ENCODE measurements around the gene F9.
"Not testable (repeated sequence)": the region's sequence is repeated elsewhere in the genome, so short reads cannot be mapped to it uniquely, and the experiment has no call there.

Gene F9

GRCh38 chrX:139530550-139530949 lies at the start of gene F9:
Gene F9 (plus strand): TSS chrX:139530739. CDS start chrX:139530765, 26 bp downstream.
- TF ChIP-seq CTCF (IDR thresholded peaks at IDR 0.05; ENCODE audit: low read depth, low read length), result no peak
- H3K4me3 ChIP-seq (ENCODE audit: low read depth, low read length), result no peak within 1 kb of the TSS

- no peak for TF ChIP-seq CTCF (IDR thresholded peaks at IDR 0.05; ENCODE audit: low read depth, low read length)
Observed at GRCh38 chrX:139483699-139484098, 46.8 kb upstream of the F9 start.

GRCh38 chrX:139484591-139484990 lies 45.9 kb upstream of the F9 start:
- TF ChIP-seq CTCF (IDR thresholded peaks at IDR 0.05; ENCODE audit: low read depth, low read length), result no peak
- H3K4me3 ChIP-seq (ENCODE audit: low read depth, low read length), result no peak overlapping the region

More at GRCh38 chrX:139483699-139484098, 46.8 kb upstream of the F9 start:
- H3K4me3 ChIP-seq (ENCODE audit: low read depth, low read length), result no peak overlapping the region

- no peak overlapping the region for H3K4me3 ChIP-seq (ENCODE audit: low read depth, low read length)
- no peak for TF ChIP-seq CTCF (IDR thresholded peaks at IDR 0.05; ENCODE audit: low read depth, low read length)
Observed at GRCh38 chrX:139495324-139495723, 35.2 kb upstream of the F9 start.

- TF ChIP-seq CTCF (IDR thresholded peaks at IDR 0.05; ENCODE audit: low read depth, low read length), result no peak
- no peak overlapping the region for H3K4me3 ChIP-seq (ENCODE audit: low read depth, low read length)
Observed at GRCh38 chrX:139506333-139506732, 24.2 kb upstream of the F9 start.

- no peak overlapping the region for H3K4me3 ChIP-seq (ENCODE audit: low read depth, low read length)
- TF ChIP-seq CTCF (IDR thresholded peaks at IDR 0.05; ENCODE audit: low read depth, low read length), result no peak
Observed at GRCh38 chrX:139508099-139508498, 22.4 kb upstream of the F9 start.

GRCh38 chrX:139518475-139518874 lies 12.1 kb upstream of the F9 start:
- TF ChIP-seq CTCF (IDR thresholded peaks at IDR 0.05; ENCODE audit: low read depth, low read length), result no peak
- no peak overlapping the region for H3K4me3 ChIP-seq (ENCODE audit: low read depth, low read length)

- not testable (repeated sequence) for H3K4me3 ChIP-seq (ENCODE audit: low read depth, low read length)
Observed at GRCh38 chrX:139528829-139529228, 1.7 kb upstream of the F9 start.

All from WI38 (cell line).